Progenitor cell of endocrine pancreas (in vitro differentiated cells): Measurements from ENCODE around the gene TMEM236. TPM values are rescaled to one million over a fixed set of nuclear protein-coding genes. Genes with fewer than 3 reads are reported as not detected.

ENCODE experiments used
- DNase-seq: peaks from one replicate; pipeline ENCODE4 v3.0.0; 2021; ENCODE audit warnings: low spot score; ENCODE audit not compliant: unreplicated experiment
- H3K27ac Mint-ChIP-seq: 2 replicates; pipeline ENCODE4 v1.8.0; 2021; ENCODE audit warnings: mild to moderate bottlenecking, moderate library complexity, mixed read lengths
- H3K27me3 Mint-ChIP-seq: 2 replicates; pipeline ENCODE4 v1.8.0; 2021; ENCODE audit warnings: mixed read lengths
- H3K36me3 Mint-ChIP-seq: 2 replicates; pipeline ENCODE4 v1.8.0; 2022; ENCODE audit warnings: mixed read lengths; ENCODE audit not compliant: insufficient read depth
- H3K4me1 Mint-ChIP-seq: 2 replicates; pipeline ENCODE4 v1.8.0; 2021; ENCODE audit warnings: low read depth, mixed read lengths
- H3K4me3 Mint-ChIP-seq: 2 replicates; pipeline ENCODE4 v1.8.0; 2021; ENCODE audit warnings: low read depth, mild to moderate bottlenecking, moderate library complexity, mixed read lengths
- H3K9me3 Mint-ChIP-seq: 2 replicates; pipeline ENCODE4 v1.8.0; 2021; ENCODE audit warnings: low read depth, mixed read lengths
- total RNA-seq: library from RNA; stranded (reverse); gene quantifications from 2 replicates; pipeline ENCODE4 v1.2.1, GENCODE V29; 2021
- TF ChIP-seq, protein P1 (sequence below): fragments of 200-600 bp; sonication (generic); IDR thresholded peaks from one replicate; pipeline ENCODE4 v1.5.0; 2021; ENCODE audit warnings: antibody characterized with exemption, mild to moderate bottlenecking; ENCODE audit not compliant: unreplicated experiment

TMEM236 gene
- total RNA-seq, 1 donor from 2014 or later = 0.07 TPM

DNA sequence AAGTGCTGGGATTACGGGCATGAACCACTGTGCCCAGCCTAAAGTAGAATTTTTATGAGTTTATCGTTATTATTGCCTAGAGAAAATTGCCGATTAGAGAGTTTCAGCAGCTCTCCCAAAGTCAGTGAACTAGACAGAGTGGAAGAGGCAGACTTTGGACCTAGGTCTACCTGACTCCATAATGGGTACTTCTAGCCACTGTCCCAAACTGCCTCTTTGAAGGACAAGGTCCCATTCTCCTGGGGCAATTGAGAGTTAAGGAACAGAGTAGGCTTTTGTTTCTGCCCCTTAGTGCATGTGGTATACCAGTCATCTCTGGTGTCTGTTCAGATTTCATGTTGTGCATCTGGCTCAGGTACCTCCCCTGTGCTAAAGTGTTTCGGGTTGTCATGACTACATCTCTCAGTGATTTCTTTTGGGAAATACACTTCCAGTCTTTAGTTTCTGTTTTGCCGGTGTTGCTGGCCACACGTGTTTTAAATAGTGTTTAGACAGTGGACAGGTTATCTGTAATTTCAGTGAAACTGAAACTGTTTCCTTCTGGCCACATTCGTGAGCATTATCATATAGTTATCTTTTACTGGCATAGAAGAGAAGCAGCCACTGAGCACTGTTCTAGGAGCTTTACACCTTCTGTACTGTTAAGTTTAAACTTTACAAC is 4.7 kb downstream of the TMEM236 start:
- DNase-seq = no peak
- no peaks in the 10 kb centered on the region for H3K36me3 Mint-ChIP-seq
- H3K27ac Mint-ChIP-seq = no peak overlapping the region
- no peak overlapping the region for H3K4me3 Mint-ChIP-seq
- H3K27me3 Mint-ChIP-seq = peaks cover 5% of the 10 kb centered on the region
- H3K9me3 Mint-ChIP-seq = peaks cover 13% of the 10 kb centered on the region
- H3K4me1 Mint-ChIP-seq = no peaks in the 10 kb centered on the region
- TF ChIP-seq, protein P1, sequence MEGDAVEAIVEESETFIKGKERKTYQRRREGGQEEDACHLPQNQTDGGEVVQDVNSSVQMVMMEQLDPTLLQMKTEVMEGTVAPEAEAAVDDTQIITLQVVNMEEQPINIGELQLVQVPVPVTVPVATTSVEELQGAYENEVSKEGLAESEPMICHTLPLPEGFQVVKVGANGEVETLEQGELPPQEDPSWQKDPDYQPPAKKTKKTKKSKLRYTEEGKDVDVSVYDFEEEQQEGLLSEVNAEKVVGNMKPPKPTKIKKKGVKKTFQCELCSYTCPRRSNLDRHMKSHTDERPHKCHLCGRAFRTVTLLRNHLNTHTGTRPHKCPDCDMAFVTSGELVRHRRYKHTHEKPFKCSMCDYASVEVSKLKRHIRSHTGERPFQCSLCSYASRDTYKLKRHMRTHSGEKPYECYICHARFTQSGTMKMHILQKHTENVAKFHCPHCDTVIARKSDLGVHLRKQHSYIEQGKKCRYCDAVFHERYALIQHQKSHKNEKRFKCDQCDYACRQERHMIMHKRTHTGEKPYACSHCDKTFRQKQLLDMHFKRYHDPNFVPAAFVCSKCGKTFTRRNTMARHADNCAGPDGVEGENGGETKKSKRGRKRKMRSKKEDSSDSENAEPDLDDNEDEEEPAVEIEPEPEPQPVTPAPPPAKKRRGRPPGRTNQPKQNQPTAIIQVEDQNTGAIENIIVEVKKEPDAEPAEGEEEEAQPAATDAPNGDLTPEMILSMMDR = no peak

- no peaks in the 10 kb centered on the region for H3K36me3 Mint-ChIP-seq
- H3K27ac Mint-ChIP-seq = no peak overlapping the region
- H3K9me3 Mint-ChIP-seq = peaks cover 13% of the 10 kb centered on the region
Measured at GRCh38 chr10:17758200-17758599, 6.2 kb downstream of the TMEM236 start.

GRCh38 chr10:17758896-17759295 is 6.9 kb downstream of the TMEM236 start:
- no peak overlapping the region for H3K4me3 Mint-ChIP-seq
- TF ChIP-seq, protein P1 = no peak
- peaks cover 22% of the 10 kb centered on the region for H3K27me3 Mint-ChIP-seq
- no peak for DNase-seq
- peaks cover 13% of the 10 kb centered on the region for H3K9me3 Mint-ChIP-seq
- H3K36me3 Mint-ChIP-seq = no peaks in the 10 kb centered on the region
- no peaks in the 10 kb centered on the region for H3K4me1 Mint-ChIP-seq
- H3K27ac Mint-ChIP-seq = no peak overlapping the region

More at GRCh38 chr10:17758200-17758599, 6.2 kb downstream of the TMEM236 start:
- no peaks in the 10 kb centered on the region for H3K4me1 Mint-ChIP-seq
- no peak for DNase-seq
- peaks cover 15% of the 10 kb centered on the region for H3K27me3 Mint-ChIP-seq
- H3K4me3 Mint-ChIP-seq = no peak overlapping the region
- TF ChIP-seq, protein P1 = no peak

DNA sequence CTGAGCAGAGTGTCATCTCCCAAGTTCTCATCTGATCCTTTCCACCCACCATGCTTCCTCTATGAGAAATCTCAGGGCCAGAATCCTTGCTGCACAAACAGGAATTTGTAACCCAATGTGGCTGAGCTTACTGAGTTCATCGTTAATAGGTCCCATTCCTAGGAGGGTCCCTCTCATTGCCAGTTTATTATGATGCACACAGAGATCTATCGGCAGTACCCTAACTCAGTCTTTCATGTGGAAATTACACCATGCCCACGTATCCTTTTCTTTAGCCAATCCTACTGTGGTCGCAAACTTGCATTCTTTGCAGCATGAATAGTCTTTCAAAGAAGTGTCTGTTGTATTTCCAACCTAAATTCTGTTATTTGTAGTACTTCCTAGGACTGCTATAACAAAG is 12.1 kb downstream of the TMEM236 start:
- peaks cover 52% of the 10 kb centered on the region for H3K27me3 Mint-ChIP-seq
- H3K4me3 Mint-ChIP-seq = no peak overlapping the region
- H3K4me1 Mint-ChIP-seq = no peaks in the 10 kb centered on the region
- H3K9me3 Mint-ChIP-seq = peaks cover 18% of the 10 kb centered on the region
- H3K27ac Mint-ChIP-seq = no peak overlapping the region
- TF ChIP-seq, protein P1 = no peak
- no peaks in the 10 kb centered on the region for H3K36me3 Mint-ChIP-seq
- DNase-seq = no peak

DNA sequence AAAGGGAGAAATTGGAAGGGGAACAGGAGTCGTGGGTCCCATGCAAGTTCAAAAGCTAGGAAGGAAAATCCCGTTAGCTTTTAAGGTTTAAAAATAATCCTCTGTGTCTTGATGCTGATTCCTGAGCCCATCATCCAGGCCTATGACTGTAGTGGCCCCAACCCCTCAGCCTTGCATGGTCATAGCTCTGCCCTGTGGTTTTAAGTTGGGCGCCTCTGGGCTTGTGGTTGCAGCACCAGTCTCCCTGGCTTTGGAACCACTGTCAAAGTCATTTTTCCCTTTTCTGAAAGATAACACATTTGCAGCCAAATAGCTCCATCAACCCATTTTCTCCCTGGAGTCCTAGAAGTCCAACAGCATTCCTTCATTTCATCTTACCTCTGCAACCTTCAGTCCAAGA is 13.6 kb downstream of the TMEM236 start:
- Mint-ChIP-seq H3K4me1 (no peaks in the 10 kb centered on the region), H3K27me3 (peaks cover 51% of the 10 kb centered on the region), H3K4me3 (no peak overlapping the region), H3K27ac (no peak overlapping the region), H3K36me3 (no peaks in the 10 kb centered on the region), H3K9me3 (peaks cover 10% of the 10 kb centered on the region)
- no peak for DNase-seq
- TF ChIP-seq, protein P1 = no peak
